ENCODE data around the gene FAM25G.

Gene FAM25G

DNA sequence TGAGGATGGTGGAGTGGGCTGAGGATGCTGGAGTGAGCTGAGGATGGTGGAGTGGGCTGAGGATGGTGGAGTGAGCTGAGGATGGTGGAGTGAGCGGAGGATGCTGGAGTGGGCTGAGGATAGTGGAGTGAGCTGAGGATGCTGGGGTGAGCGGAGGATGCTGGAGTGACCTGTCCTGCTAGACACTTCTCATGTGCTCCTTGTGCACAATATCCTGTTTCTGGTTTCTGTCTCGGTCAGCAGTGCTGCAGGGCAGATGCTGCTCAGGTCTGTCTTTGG, 36.8 kb downstream of the FAM25G start:
- TF ChIP-seq, protein P1, sequence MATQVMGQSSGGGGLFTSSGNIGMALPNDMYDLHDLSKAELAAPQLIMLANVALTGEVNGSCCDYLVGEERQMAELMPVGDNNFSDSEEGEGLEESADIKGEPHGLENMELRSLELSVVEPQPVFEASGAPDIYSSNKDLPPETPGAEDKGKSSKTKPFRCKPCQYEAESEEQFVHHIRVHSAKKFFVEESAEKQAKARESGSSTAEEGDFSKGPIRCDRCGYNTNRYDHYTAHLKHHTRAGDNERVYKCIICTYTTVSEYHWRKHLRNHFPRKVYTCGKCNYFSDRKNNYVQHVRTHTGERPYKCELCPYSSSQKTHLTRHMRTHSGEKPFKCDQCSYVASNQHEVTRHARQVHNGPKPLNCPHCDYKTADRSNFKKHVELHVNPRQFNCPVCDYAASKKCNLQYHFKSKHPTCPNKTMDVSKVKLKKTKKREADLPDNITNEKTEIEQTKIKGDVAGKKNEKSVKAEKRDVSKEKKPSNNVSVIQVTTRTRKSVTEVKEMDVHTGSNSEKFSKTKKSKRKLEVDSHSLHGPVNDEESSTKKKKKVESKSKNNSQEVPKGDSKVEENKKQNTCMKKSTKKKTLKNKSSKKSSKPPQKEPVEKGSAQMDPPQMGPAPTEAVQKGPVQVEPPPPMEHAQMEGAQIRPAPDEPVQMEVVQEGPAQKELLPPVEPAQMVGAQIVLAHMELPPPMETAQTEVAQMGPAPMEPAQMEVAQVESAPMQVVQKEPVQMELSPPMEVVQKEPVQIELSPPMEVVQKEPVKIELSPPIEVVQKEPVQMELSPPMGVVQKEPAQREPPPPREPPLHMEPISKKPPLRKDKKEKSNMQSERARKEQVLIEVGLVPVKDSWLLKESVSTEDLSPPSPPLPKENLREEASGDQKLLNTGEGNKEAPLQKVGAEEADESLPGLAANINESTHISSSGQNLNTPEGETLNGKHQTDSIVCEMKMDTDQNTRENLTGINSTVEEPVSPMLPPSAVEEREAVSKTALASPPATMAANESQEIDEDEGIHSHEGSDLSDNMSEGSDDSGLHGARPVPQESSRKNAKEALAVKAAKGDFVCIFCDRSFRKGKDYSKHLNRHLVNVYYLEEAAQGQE (IDR thresholded peaks at IDR 0.05; ENCODE audit: insufficient read depth in 1 of 2, low read depth in 2 of 2, low read length in 2 of 2) = no peak
- TF ChIP-seq POLR2AphosphoS5 (IDR thresholded peaks at IDR 0.05; ENCODE audit: low read depth, low read length) (no peak), TAF1 (IDR thresholded peaks at IDR 0.05; ENCODE audit: borderline replicate concordance, insufficient read depth, low read length) (no peak), FOXP2 (optimal IDR thresholded peaks at IDR 0.05; ENCODE audit: borderline replicate concordance, extremely low read depth, extremely low read length, insufficient read depth) (no peak), SIN3A (IDR thresholded peaks at IDR 0.05; ENCODE audit: borderline replicate concordance, insufficient read depth, low read length) (no peak)

DNA sequence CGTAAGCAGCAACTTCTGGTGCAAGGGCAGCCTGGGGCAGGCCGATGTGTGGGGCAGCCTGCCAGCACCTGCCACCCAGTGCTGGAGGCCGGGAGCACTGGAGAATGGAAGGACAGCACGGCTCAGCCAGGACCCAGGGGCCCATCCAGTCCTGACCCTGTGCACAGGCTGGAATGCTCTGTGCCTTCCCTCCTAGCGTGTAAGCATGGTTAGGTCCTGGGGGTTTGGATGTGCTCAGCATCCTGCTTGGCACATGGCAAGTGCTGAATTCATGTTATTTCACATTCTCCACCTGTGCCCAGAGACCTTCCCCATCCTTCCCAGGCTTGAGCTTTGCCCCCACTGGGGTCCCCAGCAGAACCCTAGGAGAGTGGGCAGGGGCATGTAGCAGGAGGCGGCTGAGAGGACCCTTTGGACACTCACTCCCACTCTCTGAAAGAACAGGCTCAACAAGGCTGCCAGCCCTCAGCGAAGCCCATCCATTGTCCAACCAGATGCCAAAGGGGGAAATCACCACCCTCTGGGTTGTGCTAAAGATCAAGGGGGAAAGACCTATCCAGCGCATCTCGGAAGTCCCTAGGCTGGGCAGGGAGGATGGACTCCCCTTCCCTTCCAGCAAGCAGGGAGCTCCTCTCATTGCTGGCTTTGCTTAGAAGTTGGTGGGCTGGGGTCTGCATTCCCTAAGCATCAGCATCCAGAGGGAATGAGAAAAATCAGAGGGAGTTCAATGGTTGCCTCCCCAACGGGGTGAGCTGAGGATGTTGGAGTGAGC, 37.3 kb downstream of the FAM25G start:
- no peak for TF ChIP-seq TAF1 (IDR thresholded peaks at IDR 0.05; ENCODE audit: borderline replicate concordance, insufficient read depth, low read length)
- no peak for TF ChIP-seq POLR2AphosphoS5 (IDR thresholded peaks at IDR 0.05; ENCODE audit: low read depth, low read length)
- TF ChIP-seq, protein P1 (IDR thresholded peaks at IDR 0.05; ENCODE audit: insufficient read depth in 1 of 2, low read depth in 2 of 2, low read length in 2 of 2) = no peak
- no peak for TF ChIP-seq FOXP2 (optimal IDR thresholded peaks at IDR 0.05; ENCODE audit: borderline replicate concordance, extremely low read depth, extremely low read length, insufficient read depth)
- TF ChIP-seq SIN3A (IDR thresholded peaks at IDR 0.05; ENCODE audit: borderline replicate concordance, insufficient read depth, low read length) = no peak

DNA sequence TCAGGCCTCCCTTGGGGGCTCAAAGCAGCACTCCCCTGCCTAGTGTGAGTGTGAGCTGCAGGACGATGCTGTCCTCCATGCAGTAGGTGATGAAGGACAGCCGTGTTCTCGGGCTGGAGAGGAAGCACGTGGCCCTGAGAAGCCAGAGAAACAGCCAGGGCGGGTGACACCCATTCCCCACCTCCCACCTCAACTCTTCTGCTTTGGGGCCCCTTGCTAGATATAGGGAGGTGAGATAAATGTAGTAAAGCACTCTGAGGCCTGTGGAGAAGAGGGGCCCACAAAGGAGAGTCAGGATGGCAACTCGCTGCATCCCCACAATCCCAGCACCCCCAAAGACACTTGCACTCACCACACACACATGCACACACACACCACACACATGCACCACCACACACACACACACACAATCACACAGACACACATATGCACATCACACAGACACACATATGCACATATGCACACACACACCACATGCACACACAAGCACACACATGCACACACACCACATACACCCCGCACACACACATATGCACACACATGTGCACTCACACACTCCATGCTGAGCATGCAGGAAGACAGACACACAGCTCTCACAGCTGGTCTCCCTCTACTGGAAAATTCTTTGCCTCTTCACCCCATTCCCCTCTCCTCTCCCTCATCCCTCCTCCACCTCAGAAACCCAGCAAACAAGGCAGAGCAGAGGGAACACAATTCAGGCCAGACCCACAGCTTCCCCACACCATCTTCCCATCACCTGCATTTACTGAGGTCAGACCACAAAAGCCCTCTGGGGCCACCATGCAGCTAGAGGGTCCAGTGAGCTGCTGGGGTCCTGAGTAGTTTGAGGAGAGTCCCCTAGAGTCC, 38.1 kb downstream of the FAM25G start:
- no peak for TF ChIP-seq FOXP2 (optimal IDR thresholded peaks at IDR 0.05; ENCODE audit: borderline replicate concordance, extremely low read depth, extremely low read length, insufficient read depth)
- TF ChIP-seq, protein P1 (IDR thresholded peaks at IDR 0.05; ENCODE audit: insufficient read depth in 1 of 2, low read depth in 2 of 2, low read length in 2 of 2) = no peak
- TF ChIP-seq POLR2AphosphoS5 (IDR thresholded peaks at IDR 0.05; ENCODE audit: low read depth, low read length) = no peak
- no peak for TF ChIP-seq SIN3A (IDR thresholded peaks at IDR 0.05; ENCODE audit: borderline replicate concordance, insufficient read depth, low read length)
- no peak for TF ChIP-seq TAF1 (IDR thresholded peaks at IDR 0.05; ENCODE audit: borderline replicate concordance, insufficient read depth, low read length)

DNA sequence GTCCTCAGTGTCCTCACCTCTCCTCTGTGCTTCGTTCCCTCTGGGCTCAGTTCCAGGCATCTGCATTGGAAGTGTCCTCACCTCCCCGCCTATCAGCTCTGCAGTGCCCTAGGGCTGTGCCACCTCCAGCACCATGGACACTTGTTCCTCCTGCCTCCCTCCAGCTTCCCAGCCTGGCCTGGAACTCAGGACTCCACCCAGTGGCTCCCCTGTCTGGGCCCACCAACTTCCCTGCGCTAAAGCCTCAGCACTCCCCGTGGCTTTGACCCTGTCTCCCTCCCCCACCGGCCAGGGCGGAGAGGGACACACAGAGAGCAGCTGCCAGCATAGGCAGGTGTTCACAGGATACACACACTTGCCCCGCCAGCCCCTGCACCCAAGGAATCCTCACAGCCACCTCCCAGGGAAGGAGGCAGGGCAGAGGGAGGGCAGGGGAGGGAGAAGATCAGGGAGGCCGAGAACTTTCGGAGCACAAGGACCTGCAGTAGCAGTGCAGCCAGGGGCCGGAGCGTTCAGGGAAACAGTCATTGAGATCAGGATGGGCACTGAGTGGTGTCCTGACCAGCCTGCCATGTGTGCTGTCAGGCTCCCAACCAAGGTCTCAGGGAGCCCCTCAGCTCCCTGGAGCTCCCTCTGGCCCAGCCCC, 38.9 kb downstream of the FAM25G start:
- no peak for TF ChIP-seq TAF1 (IDR thresholded peaks at IDR 0.05; ENCODE audit: borderline replicate concordance, insufficient read depth, low read length)
- TF ChIP-seq, protein P1 (IDR thresholded peaks at IDR 0.05; ENCODE audit: insufficient read depth in 1 of 2, low read depth in 2 of 2, low read length in 2 of 2) = no peak
- TF ChIP-seq FOXP2 (optimal IDR thresholded peaks at IDR 0.05; ENCODE audit: borderline replicate concordance, extremely low read depth, extremely low read length, insufficient read depth) = no peak
- no peak for TF ChIP-seq POLR2AphosphoS5 (IDR thresholded peaks at IDR 0.05; ENCODE audit: low read depth, low read length)
- TF ChIP-seq SIN3A (IDR thresholded peaks at IDR 0.05; ENCODE audit: borderline replicate concordance, insufficient read depth, low read length) = no peak
